ENCODE measurements around the gene CD8A. TPM values are rescaled to one million over a fixed set of nuclear protein-coding genes. Genes with fewer than 3 reads are reported as not detected.

CD8A gene
- total RNA-seq, 1 donor from 2014 or later, result 1.5 TPM

GRCh38 chr2:86831537-86831936 lies 40.8 kb upstream of the CD8A start:
- TF ChIP-seq, protein P1, sequence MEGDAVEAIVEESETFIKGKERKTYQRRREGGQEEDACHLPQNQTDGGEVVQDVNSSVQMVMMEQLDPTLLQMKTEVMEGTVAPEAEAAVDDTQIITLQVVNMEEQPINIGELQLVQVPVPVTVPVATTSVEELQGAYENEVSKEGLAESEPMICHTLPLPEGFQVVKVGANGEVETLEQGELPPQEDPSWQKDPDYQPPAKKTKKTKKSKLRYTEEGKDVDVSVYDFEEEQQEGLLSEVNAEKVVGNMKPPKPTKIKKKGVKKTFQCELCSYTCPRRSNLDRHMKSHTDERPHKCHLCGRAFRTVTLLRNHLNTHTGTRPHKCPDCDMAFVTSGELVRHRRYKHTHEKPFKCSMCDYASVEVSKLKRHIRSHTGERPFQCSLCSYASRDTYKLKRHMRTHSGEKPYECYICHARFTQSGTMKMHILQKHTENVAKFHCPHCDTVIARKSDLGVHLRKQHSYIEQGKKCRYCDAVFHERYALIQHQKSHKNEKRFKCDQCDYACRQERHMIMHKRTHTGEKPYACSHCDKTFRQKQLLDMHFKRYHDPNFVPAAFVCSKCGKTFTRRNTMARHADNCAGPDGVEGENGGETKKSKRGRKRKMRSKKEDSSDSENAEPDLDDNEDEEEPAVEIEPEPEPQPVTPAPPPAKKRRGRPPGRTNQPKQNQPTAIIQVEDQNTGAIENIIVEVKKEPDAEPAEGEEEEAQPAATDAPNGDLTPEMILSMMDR (IDR thresholded peaks at IDR 0.05; ENCODE audit: insufficient read depth, low read length, poor library complexity, severe bottlenecking), result no peak
- DNase-seq (ENCODE audit: low read depth), result no peak
- Histone ChIP-seq H3K27me3 (ENCODE audit: control insufficient read depth, insufficient read depth, low read length) (peaks cover 3% of the 10 kb centered on the region), H3K4me3 (ENCODE audit: low read depth, low read length) (no peak overlapping the region), H3K36me3 (ENCODE audit: control insufficient read depth, insufficient read depth, low read length) (no peaks in the 10 kb centered on the region)

- TF ChIP-seq, protein P1 (IDR thresholded peaks at IDR 0.05; ENCODE audit: insufficient read depth, low read length, poor library complexity, severe bottlenecking), result no peak
- Histone ChIP-seq H3K27me3 (ENCODE audit: control insufficient read depth, insufficient read depth, low read length) (peaks cover 8% of the 10 kb centered on the region), H3K36me3 (ENCODE audit: control insufficient read depth, insufficient read depth, low read length) (no peaks in the 10 kb centered on the region), H3K4me3 (ENCODE audit: low read depth, low read length) (no peak overlapping the region)
- no peak for DNase-seq (ENCODE audit: low read depth)
These were observed 36.2 kb upstream of the CD8A start for GRCh38 chr2:86826951-86827350.

DNA sequence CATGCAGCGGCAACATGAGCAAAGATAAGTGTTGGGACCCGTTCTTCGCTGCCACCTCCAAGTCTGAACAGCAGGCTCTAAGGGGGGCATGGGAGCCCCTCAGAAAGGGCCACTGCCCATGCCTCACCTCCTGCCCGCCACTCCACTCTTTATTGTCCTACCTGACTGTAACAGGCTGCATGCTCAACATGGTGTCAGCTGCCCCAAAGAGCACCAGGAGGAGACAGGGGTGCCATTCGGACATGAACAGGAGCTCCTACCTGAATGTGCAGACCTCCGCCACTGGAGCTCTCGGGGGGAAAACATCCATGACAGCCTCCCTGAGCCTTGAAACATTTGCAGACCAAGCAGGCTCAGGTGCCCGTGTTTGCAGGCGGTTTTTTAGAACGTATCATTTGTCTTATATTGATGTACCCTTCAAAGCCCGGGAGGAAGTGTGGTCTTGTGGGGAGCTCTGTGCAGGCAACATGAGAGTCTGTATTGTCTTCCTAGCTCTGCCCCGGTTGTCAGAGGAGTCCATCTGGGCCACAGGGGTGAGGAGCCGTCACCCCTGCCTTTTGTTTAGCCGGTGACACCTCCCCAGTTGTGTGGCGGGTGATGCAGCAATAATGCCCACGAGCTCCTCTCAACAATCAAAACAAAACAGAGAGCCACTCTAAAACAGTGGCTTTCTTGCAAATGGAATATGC lies 35.1 kb upstream of the CD8A start:
- DNase-seq (ENCODE audit: low read depth), result no peak

GRCh38 chr2:86825036-86825692 lies 34.5 kb upstream of the CD8A start:
- H3K4me3 ChIP-seq (ENCODE audit: low read depth, low read length), result no peak overlapping the region
- H3K27me3 ChIP-seq (ENCODE audit: control insufficient read depth, insufficient read depth, low read length), result peaks cover 8% of the 10 kb centered on the region
- H3K36me3 ChIP-seq (ENCODE audit: control insufficient read depth, insufficient read depth, low read length), result no peaks in the 10 kb centered on the region
- TF ChIP-seq, protein P1 (IDR thresholded peaks at IDR 0.05; ENCODE audit: insufficient read depth, low read length, poor library complexity, severe bottlenecking), result no peak
- DNase-seq (ENCODE audit: low read depth), result no peak

More for the DNA sequence above, 35.1 kb upstream of the CD8A start:
- Histone ChIP-seq H3K4me3 (ENCODE audit: low read depth, low read length) (no peak overlapping the region), H3K27me3 (ENCODE audit: control insufficient read depth, insufficient read depth, low read length) (peaks cover 8% of the 10 kb centered on the region), H3K36me3 (ENCODE audit: control insufficient read depth, insufficient read depth, low read length) (no peaks in the 10 kb centered on the region)
- TF ChIP-seq, protein P1 (IDR thresholded peaks at IDR 0.05; ENCODE audit: insufficient read depth, low read length, poor library complexity, severe bottlenecking), result no peak

- Histone ChIP-seq H3K27me3 (ENCODE audit: control insufficient read depth, insufficient read depth, low read length) (peaks cover 5% of the 10 kb centered on the region), H3K36me3 (ENCODE audit: control insufficient read depth, insufficient read depth, low read length) (no peaks in the 10 kb centered on the region), H3K4me3 (ENCODE audit: low read depth, low read length) (no peak overlapping the region)
- TF ChIP-seq, protein P1 (IDR thresholded peaks at IDR 0.05; ENCODE audit: insufficient read depth, low read length, poor library complexity, severe bottlenecking), result no peak
- DNase-seq (ENCODE audit: low read depth), result no peak
These were observed 32.1 kb upstream of the CD8A start for GRCh38 chr2:86822668-86823345.
